Measurements from ENCODE around the gene RPS14. TPM values are rescaled to one million over a fixed set of nuclear protein-coding genes. Genes with fewer than 3 reads are reported as not detected.
"Not testable (repeated sequence)": the region's sequence is repeated elsewhere in the genome, so short reads cannot be mapped to it uniquely, and the experiment has no call there.

The RPS14 gene
- total RNA-seq, 2 experiments from 2014 or later, result 2,270 to 3,312 TPM

- ATAC-seq, result no peak
- Mint-ChIP-seq H3K9me3 (ENCODE audit: low read depth) (no peaks in the 10 kb centered on the region), H3K36me3 (ENCODE audit: low read depth) (no peaks in the 10 kb centered on the region), H3K4me3 (no peak overlapping the region), H3K4me1 (no peaks in the 10 kb centered on the region), H3K27me3 (peaks cover 3% of the 10 kb centered on the region), H3K27ac (no peak overlapping the region)
- CTCF ChIA-PET, result no interaction called here
- DNase-seq, result no peak
- intact Hi-C loops (cut with DNase I, micrococcal nuclease), result no loop called here
- POLR2A ChIA-PET, result no interaction called here
Observed at GRCh38 chr5:150429410-150429873, 20.1 kb downstream of the RPS14 start.

- H3K36me3 Mint-ChIP-seq (ENCODE audit: low read depth), result no peaks in the 10 kb centered on the region
- ATAC-seq, result no peak
- intact Hi-C loops (cut with DNase I, micrococcal nuclease), result no loop called here
- H3K9me3 Mint-ChIP-seq (ENCODE audit: low read depth), result no peaks in the 10 kb centered on the region
- CTCF ChIA-PET, result no interaction called here
- peaks cover 3% of the 10 kb centered on the region for H3K27me3 Mint-ChIP-seq
- H3K27ac Mint-ChIP-seq, result no peak overlapping the region
- no peak for DNase-seq
- no peaks in the 10 kb centered on the region for H3K4me1 Mint-ChIP-seq
- H3K4me3 Mint-ChIP-seq, result no peak overlapping the region
- POLR2A ChIA-PET, result no interaction called here
Observed at GRCh38 chr5:150428978-150429377, 20.6 kb downstream of the RPS14 start.

GRCh38 chr5:150428106-150428876, 21.2 kb downstream of the RPS14 start:
- Mint-ChIP-seq H3K4me1 (no peaks in the 10 kb centered on the region), H3K9me3 (ENCODE audit: low read depth) (no peaks in the 10 kb centered on the region), H3K4me3 (no peak overlapping the region), H3K36me3 (ENCODE audit: low read depth) (no peaks in the 10 kb centered on the region), H3K27me3 (peaks cover 4% of the 10 kb centered on the region), H3K27ac (no peak overlapping the region)
- DNase-seq (no peak), ATAC-seq (no peak)
- POLR2A ChIA-PET, result no interaction called here
- intact Hi-C loops (cut with DNase I, micrococcal nuclease), result no loop called here
- CTCF ChIA-PET, result interaction anchor here (0.6 kb wide), 1 partner anchor 62 kb away, joined by 3 read pairs; no protein-coding TSS in a partner anchor

- H3K4me3 Mint-ChIP-seq; H3K27me3 Mint-ChIP-seq; intact Hi-C loops (cut with DNase I, micrococcal nuclease); H3K9me3 Mint-ChIP-seq (ENCODE audit: low read depth); DNase-seq; POLR2A ChIA-PET; H3K27ac Mint-ChIP-seq; H3K36me3 Mint-ChIP-seq (ENCODE audit: low read depth); H3K4me1 Mint-ChIP-seq; ATAC-seq: not testable (repeated sequence)
- CTCF ChIA-PET, result interaction anchor here (0.7 to 1.6 kb wide), 2 partner anchors 10 to 218 kb away, joined by 3 to 4 read pairs; no protein-coding TSS in a partner anchor
Observed at GRCh38 chr5:150426165-150426564, 23.4 kb downstream of the RPS14 start.

- Mint-ChIP-seq H3K27ac (no peak overlapping the region), H3K4me3 (no peak overlapping the region), H3K4me1 (no peaks in the 10 kb centered on the region), H3K27me3 (peaks cover 2% of the 10 kb centered on the region), H3K36me3 (ENCODE audit: low read depth) (no peaks in the 10 kb centered on the region), H3K9me3 (ENCODE audit: low read depth) (no peaks in the 10 kb centered on the region)
- ATAC-seq (no peak), DNase-seq (no peak)
- POLR2A ChIA-PET, result no interaction called here
- intact Hi-C loops (cut with DNase I, micrococcal nuclease), result no loop called here
- CTCF ChIA-PET, result interaction anchor here (1.1 to 1.3 kb wide), 2 partner anchors 24 to 25 kb away, joined by 3 to 6 read pairs; no protein-coding TSS in a partner anchor
Observed at GRCh38 chr5:150422758-150423157, 26.8 kb downstream of the RPS14 start.

- ChIA-PET CTCF (interaction anchor here (1.1 kb wide), 1 partner anchor 24 kb away, joined by 6 read pairs; no protein-coding TSS in a partner anchor), POLR2A (interaction anchor here (1.7 kb wide), 1 partner anchor 9 kb away, joined by 7 read pairs; the partner anchor contains the start of gene CD74)
- intact Hi-C loops (cut with DNase I, micrococcal nuclease), result no loop called here
Observed at GRCh38 chr5:150422075-150422474, 27.5 kb downstream of the RPS14 start.

DNA sequence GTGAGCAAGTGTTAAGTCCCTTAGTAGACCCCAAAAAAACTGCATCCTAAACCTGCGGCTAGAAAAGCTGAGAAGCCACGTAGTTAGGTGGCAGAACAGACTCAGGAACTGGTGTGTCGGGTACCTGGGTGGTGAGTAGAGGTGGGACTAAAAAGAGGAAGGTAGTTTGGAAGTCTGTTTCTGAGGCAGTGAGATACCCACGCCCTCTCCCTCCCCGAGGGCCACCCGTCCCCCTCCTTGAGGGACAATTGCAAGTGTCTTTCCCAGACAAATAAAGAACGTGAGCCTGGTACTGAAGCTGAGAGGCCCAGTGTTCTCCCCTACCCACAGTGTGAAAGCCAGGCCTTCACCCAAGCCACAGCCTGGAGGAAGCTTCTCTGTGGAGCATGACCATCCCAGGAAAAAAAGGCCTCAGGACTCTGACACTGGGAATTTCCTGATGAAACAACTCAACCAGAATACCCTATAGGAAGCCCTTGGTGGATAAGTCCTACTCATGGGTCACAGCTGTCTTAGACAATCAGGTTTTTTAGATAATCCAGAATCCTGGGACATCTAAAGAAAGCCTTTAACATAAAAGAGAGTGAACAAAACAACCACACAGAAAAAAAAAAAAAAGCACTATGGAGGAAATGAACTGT, 29.8 kb downstream of the RPS14 start:
- H3K9me3 Mint-ChIP-seq (ENCODE audit: low read depth), result no peaks in the 10 kb centered on the region
- DNase-seq (no peak), ATAC-seq (no peak)
- H3K36me3 Mint-ChIP-seq (ENCODE audit: low read depth), result no peaks in the 10 kb centered on the region
- ChIA-PET POLR2A (interaction anchor here (1.0 kb wide), 2 partner anchors 9 to 10 kb away, joined by 3 read pairs; no protein-coding TSS in a partner anchor), CTCF (interaction anchor here (0.7 kb wide), 1 partner anchor 84 kb away, joined by 3 read pairs; no protein-coding TSS in a partner anchor)
- no peak overlapping the region for H3K4me3 Mint-ChIP-seq
- peaks cover 2% of the 10 kb centered on the region for H3K27me3 Mint-ChIP-seq
- no peak overlapping the region for H3K27ac Mint-ChIP-seq
- H3K4me1 Mint-ChIP-seq, result no peaks in the 10 kb centered on the region
- intact Hi-C loops (cut with DNase I, micrococcal nuclease), result no loop called here

More at GRCh38 chr5:150422075-150422474, 27.5 kb downstream of the RPS14 start:
- Mint-ChIP-seq H3K36me3 (ENCODE audit: low read depth) (no peaks in the 10 kb centered on the region), H3K4me1 (no peaks in the 10 kb centered on the region), H3K27me3 (peaks cover 2% of the 10 kb centered on the region), H3K9me3 (ENCODE audit: low read depth) (no peaks in the 10 kb centered on the region), H3K4me3 (no peak overlapping the region), H3K27ac (no peak overlapping the region)
- ATAC-seq, result no peak
- no peak for DNase-seq

DNA sequence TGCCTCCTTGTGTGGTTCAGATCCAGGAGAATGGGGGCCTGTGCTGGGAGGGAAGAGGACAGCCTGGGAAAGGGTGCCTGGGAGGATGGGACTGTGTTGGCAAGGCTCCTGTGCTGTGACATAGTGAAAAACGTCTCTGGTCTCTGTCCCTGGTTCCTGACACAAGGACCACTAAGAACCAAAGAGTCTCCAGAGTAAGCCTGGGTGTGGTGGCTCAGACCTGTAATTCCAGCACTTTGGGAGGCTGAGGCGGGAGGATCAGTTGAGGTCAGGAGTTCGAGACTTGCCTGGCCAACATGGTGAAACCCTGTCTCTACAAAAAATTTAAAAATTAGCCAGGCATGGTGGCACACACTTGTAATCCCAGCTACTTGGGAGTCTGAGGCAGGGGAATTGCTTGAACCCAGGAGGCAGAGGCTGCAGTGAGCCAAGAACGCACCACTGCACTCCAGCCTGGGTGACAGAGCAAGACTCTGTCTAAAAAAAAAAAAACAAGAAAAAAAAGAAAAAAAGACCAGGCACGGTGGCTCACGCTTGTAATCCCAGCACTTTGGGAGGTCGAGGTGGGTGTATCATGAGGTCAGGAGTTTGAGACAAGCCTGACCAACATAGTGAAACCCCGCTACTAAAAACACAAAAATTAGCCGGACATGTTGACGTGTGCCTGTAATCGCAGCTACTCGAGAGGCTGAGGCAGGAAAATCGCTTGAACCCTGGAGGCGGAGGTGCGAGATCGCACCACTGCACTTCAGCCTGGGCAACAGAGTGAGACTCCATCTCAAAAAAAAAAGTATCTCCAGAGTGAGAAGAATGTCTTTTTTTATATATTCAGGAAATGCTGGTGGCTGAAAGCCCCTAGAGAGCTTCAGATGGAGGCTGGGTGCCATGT, 35.4 kb downstream of the RPS14 start:
- H3K4me3 Mint-ChIP-seq, result not testable (repeated sequence)
- intact Hi-C loops (cut with DNase I, micrococcal nuclease), result loop anchor here (1.0 to 2.0 kb wide), 6 partner anchors 22 to 1057 kb away; partner anchors contain the start of genes HMGXB3 (in 1 of the 2), RBM22 (in 1 of the 2), SLC26A2 (in 1 of the 2) and TCOF1 (in 1 of the 2)

GRCh38 chr5:150413176-150413901, 36.2 kb downstream of the RPS14 start:
- CTCF ChIA-PET, result interaction anchor here (0.7 to 3.8 kb wide), 7 partner anchors 15 to 1029 kb away, joined by 3 to 22 read pairs (median 4); no protein-coding TSS in a partner anchor
- Mint-ChIP-seq H3K4me1 (peaks cover 36% of the 10 kb centered on the region), H3K9me3 (ENCODE audit: low read depth) (no peaks in the 10 kb centered on the region), H3K27me3 (no peaks in the 10 kb centered on the region), H3K4me3 (peak overlapping the region; percentile 99), H3K36me3 (ENCODE audit: low read depth) (peaks cover 14% of the 10 kb centered on the region), H3K27ac (peak overlapping the region; percentile 99)
- POLR2A ChIA-PET, result interaction anchor here (0.6 to 1.3 kb wide), 8 partner anchors 8 to 737 kb away, joined by 3 to 10 read pairs (median 4); partner anchors contain the start of gene RPS14
- DNase-seq (no peak), ATAC-seq (no peak)
- intact Hi-C loops (cut with DNase I, micrococcal nuclease), result loop anchor here (1.0 to 2.0 kb wide), 6 partner anchors 23 to 1057 kb away; partner anchors contain the start of genes HMGXB3 (in 1 of the 2), RBM22 (in 1 of the 2), SLC26A2 (in 1 of the 2) and TCOF1 (in 1 of the 2)

More for the DNA sequence above, 35.4 kb downstream of the RPS14 start:
- not testable (repeated sequence) for ATAC-seq; DNase-seq; H3K27me3 Mint-ChIP-seq; H3K9me3 Mint-ChIP-seq (ENCODE audit: low read depth); H3K36me3 Mint-ChIP-seq (ENCODE audit: low read depth)
- ChIA-PET POLR2A (interaction anchor here (0.8 kb wide), 1 partner anchor 20 kb away, joined by 4 read pairs; no protein-coding TSS in a partner anchor), CTCF (interaction anchor here (1.5 to 3.8 kb wide), 2 partner anchors 15 to 24 kb away, joined by 4 to 22 read pairs; no protein-coding TSS in a partner anchor)
- Mint-ChIP-seq H3K4me1 (peaks cover 36% of the 10 kb centered on the region), H3K27ac (peak overlapping the region; percentile 99)
